HepG2 (cell line): ENCODE results near the gene KCND2. TPM values are rescaled to one million over a fixed set of nuclear protein-coding genes. Genes with fewer than 3 reads are reported as not detected.

ENCODE experiments used
- ATAC-seq: fragments of 200-7000 bp; cut with Tn5 transposase; 3 replicates; pipeline ENCODE4 v1.9.1; 2020; ENCODE audit warnings: mild to moderate bottlenecking, moderate library complexity
- BruUV-seq: library from RNA; stranded (reverse); fragments of 400-500 nt; replicated peaks from 2 replicates; lab custom pipeline; 2021; lab: Mats Ljungman, UMichigan
- CTCF ChIA-PET: fragments of 300-600 bp; formaldehyde crosslinking; extraction: SDS; loops from one replicate; lab custom pipeline; 2021; ENCODE audit warnings: low total read pairs, inconsistent platforms, low intra/inter-chr PET ratio; lab: Yijun Ruan, JAX
- POLR2A ChIA-PET: fragments of 350-600 bp; sonication (Branson Sonifier 250); formaldehyde crosslinking; loops from one replicate; lab custom pipeline; 2020; ENCODE audit warnings: antibody characterized with exemption, inconsistent platforms; lab: Yijun Ruan, JAX
- DNase-seq: peaks from one replicate; pipeline ENCODE4 v3.0.0-alpha.2; 2015; ENCODE audit warnings: low spot score
- FAIRE-seq: peaks from 3 replicates; lab custom pipeline; 2011; peaks lifted over from hg19 to GRCh38; lab: Jason Lieb, UNC
- H2AFZ ChIP-seq: one replicate; pipeline ENCODE4 v1.6.1; 2011; ENCODE audit warnings: low read length, inconsistent platforms
- H3K27ac ChIP-seq: fragments of 300-600 bp; 3 replicates; pipeline ENCODE4 v1.8.0; 2011; ENCODE audit warnings: mixed run types, mild to moderate bottlenecking, mixed read lengths, low read length, inconsistent platforms; ENCODE audit not compliant: insufficient read depth; ENCODE audit errors: extremely low read length
- H3K27me3 ChIP-seq, 2 experiments: fragments of 200-600 bp in 1 of 2; 2 replicates in 1 of 2; 3 replicates in 1 of 2; pipeline versions ENCODE4 v1.6.0 to v1.8.0; 2011; ENCODE audit warnings: low read length in 2 of 2, mild to moderate bottlenecking in 2 of 2, moderate library complexity in 2 of 2, inconsistent platforms in 1 of 2; ENCODE audit not compliant: insufficient read depth in 2 of 2, control insufficient read depth in 1 of 2
- H3K36me3 ChIP-seq, 2 experiments: fragments of 200-600 bp in 1 of 2; replicated peaks in 1 of 2; 2 replicates in 1 of 2; 3 replicates in 1 of 2; pipeline versions ENCODE4 v1.5.1 to v1.8.0; 2011; ENCODE audit warnings: low read length in 2 of 2, inconsistent platforms in 1 of 2; ENCODE audit not compliant: insufficient read depth in 2 of 2, control insufficient read depth in 1 of 2
- H3K4me1 ChIP-seq: 2 replicates; pipeline ENCODE4 v1.5.1; 2012; ENCODE audit warnings: low read length, inconsistent platforms; ENCODE audit not compliant: insufficient read depth
- H3K4me2 ChIP-seq: 2 replicates; pipeline ENCODE4 v1.6.0; 2011; ENCODE audit warnings: low read depth, low read length, inconsistent platforms
- H3K4me3 ChIP-seq, 3 experiments: fragments of 200-600 bp in 1 of 3; sonication (generic), shearing (Covaris generic) in 1 of 3; replicated peaks in 1 of 3; 2 replicates each; pipeline ENCODE4 v1.5.1; 2011 to 2016; ENCODE audit warnings: low read length in 3 of 3, inconsistent platforms in 2 of 3, low read depth in 2 of 3, mild to moderate bottlenecking in 2 of 3, control low read depth in 1 of 3, mixed read lengths in 1 of 3; ENCODE audit not compliant: insufficient read depth in 1 of 3
- H3K79me2 ChIP-seq: one replicate; pipeline ENCODE4 v1.6.1; 2011; ENCODE audit warnings: low read length, inconsistent platforms; ENCODE audit not compliant: insufficient read depth
- H3K9ac ChIP-seq: 2 replicates; pipeline ENCODE4 v1.6.0; 2011; ENCODE audit warnings: mild to moderate bottlenecking, low read depth, low read length, inconsistent platforms; ENCODE audit not compliant: insufficient read depth
- H3K9me3 ChIP-seq: 2 replicates; pipeline ENCODE4 v1.5.1; 2012; ENCODE audit warnings: mild to moderate bottlenecking, low read length
- H4K20me1 ChIP-seq: 2 replicates; pipeline ENCODE4 v1.6.0; 2011; ENCODE audit warnings: inconsistent platforms, mild to moderate bottlenecking, low read length, moderate library complexity; ENCODE audit not compliant: insufficient read depth
- CHD2 ChIP-seq: IDR thresholded peaks from 2 replicates; pipeline ENCODE4 v1.6.1; 2011; ENCODE audit warnings: low read depth, low read length, improper control_type of control experiment
- LRRFIP1 ChIP-seq: sonication (generic); formaldehyde crosslinking; conservative IDR thresholded peaks from 2 replicates; pipeline ENCODE4 v1.4.0; 2020; ENCODE audit warnings: missing genetic modification reagents
- RBM22 ChIP-seq: fragments of 200-400 bp; formaldehyde crosslinking; optimal IDR thresholded peaks from 2 replicates; pipeline ENCODE3; 2017; ENCODE audit warnings: mild to moderate bottlenecking, low read length, moderate library complexity
- ZNF253 ChIP-seq: sonication (generic); formaldehyde crosslinking; IDR thresholded peaks from 2 replicates; pipeline ENCODE4 v1.8.0; 2022; ENCODE audit warnings: mild to moderate bottlenecking, missing genetic modification reagents, borderline replicate concordance
- ZSCAN22 ChIP-seq: sonication (generic); formaldehyde crosslinking; IDR thresholded peaks from 2 replicates; pipeline ENCODE4 v1.4.0; 2020; ENCODE audit warnings: mild to moderate bottlenecking, missing genetic modification reagents
- WGBS: methylation state at CpG from one replicate; pipeline ENCODE4 v1.1.6; 2017; ENCODE audit warnings: low lambda C conversion rate; 5-methylcytosine and 5-hydroxymethylcytosine counted together
- in situ Hi-C: cut with HindIII; loops from 2 replicates; pipeline ENCODE4 v1.10.0; 2017; ENCODE audit warnings: low pct_unique_long_range_greater_than_20kb; ENCODE audit not compliant: extremely low pct_ligation_motif_present
- intact Hi-C: fragments of 100-400 bp; cut with micrococcal nuclease; formaldehyde crosslinking; loops from one replicate; pipeline ENCODE4 v1.10.0; 2022; ENCODE audit not compliant: unreplicated experiment
- polyA plus RNA-seq, 8 experiments: library from polyadenylated mRNA; depleted of rRNA in 3 of 8; stranded (reverse) in 7 of 8; unstranded in 1 of 8; fragments of >200 nt; fragmentation: Illumina TruSeq in 4 of 8; extraction: Trizol in 4 of 8; gene quantifications; 2 replicates each; pipeline versions ENCODE4 v1.2.1 to v1.2.3, GENCODE V29; 2011 to 2016; ENCODE audit warnings: low read depth in 4 of 8, missing spikeins in 1 of 8, mixed read lengths in 1 of 8; ENCODE audit not compliant: insufficient read depth in 1 of 8
- total RNA-seq, 5 experiments: library from RNA; depleted of rRNA; stranded (reverse); fragments of >200 nt; fragmentation: Illumina TruSeq; extraction: Trizol; gene quantifications; 2 replicates each; pipeline ENCODE4 v1.2.3, GENCODE V29; 2016; ENCODE audit warnings: low read depth in 1 of 5
- TF ChIP-seq, protein P1 (sequence below): sonication (generic); formaldehyde crosslinking; IDR thresholded peaks from 2 replicates; pipeline ENCODE4 v1.5.0; 2020; ENCODE audit warnings: mild to moderate bottlenecking, missing genetic modification reagents, borderline replicate concordance

The KCND2 gene
- total and polyA plus RNA-seq, 2 of the 13 experiments (the other 11 are each of a cell fraction or from before 2014, with no cell fraction given) = not detected

DNA sequence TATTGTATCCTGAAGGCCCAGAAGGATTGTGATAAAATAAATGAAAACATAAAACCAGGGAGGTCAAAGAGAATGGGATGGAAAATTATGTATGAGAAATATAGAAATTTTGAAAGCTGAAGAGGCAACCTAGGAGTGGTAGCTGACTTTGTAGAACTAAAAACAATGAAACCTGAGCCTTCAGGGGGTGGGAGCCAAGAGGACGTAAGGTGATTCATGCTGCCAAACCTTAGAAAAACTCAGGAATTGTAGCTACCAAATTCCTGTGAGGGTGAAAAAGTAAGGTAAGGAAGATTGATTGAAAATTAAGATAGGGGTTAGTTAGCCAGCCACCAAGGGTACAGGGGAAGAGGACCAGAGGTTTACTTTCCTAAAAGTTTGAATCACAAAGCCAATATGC, 213.2 kb downstream of the KCND2 start:
- H3K36me3 ChIP-seq = no peaks in the 10 kb centered on the region
- H3K9me3 ChIP-seq = no peaks in the 10 kb centered on the region
- CTCF ChIA-PET = no interaction called here
- in situ Hi-C loops = no loop called here
- ATAC-seq = no peak
- BruUV-seq = no TSS peak
- H3K9ac ChIP-seq = no peak overlapping the region
- H3K79me2 ChIP-seq = no peaks in the 10 kb centered on the region
- WGBS = 9% methylated on average over 1 of the region's 1 CpG
- no peaks in the 10 kb centered on the region for H3K4me1 ChIP-seq
- H3K27ac ChIP-seq = no peak overlapping the region
- POLR2A ChIA-PET = no interaction called here
- H3K4me2 ChIP-seq = no peak overlapping the region
- intact Hi-C loops = no loop called here
- H2AFZ ChIP-seq = no peak overlapping the region
- H3K4me3 ChIP-seq = no peak overlapping the region
- H4K20me1 ChIP-seq = no peaks in the 10 kb centered on the region
- FAIRE-seq = no peak
- DNase-seq = no peak
- TF ChIP-seq RBM22 = no peak
- TF ChIP-seq ZNF253 (CRISPR knock-in tag) = no peak
- TF ChIP-seq ZSCAN22 (CRISPR knock-in tag) = no peak
- no peak for TF ChIP-seq CHD2
- TF ChIP-seq, protein P1, sequence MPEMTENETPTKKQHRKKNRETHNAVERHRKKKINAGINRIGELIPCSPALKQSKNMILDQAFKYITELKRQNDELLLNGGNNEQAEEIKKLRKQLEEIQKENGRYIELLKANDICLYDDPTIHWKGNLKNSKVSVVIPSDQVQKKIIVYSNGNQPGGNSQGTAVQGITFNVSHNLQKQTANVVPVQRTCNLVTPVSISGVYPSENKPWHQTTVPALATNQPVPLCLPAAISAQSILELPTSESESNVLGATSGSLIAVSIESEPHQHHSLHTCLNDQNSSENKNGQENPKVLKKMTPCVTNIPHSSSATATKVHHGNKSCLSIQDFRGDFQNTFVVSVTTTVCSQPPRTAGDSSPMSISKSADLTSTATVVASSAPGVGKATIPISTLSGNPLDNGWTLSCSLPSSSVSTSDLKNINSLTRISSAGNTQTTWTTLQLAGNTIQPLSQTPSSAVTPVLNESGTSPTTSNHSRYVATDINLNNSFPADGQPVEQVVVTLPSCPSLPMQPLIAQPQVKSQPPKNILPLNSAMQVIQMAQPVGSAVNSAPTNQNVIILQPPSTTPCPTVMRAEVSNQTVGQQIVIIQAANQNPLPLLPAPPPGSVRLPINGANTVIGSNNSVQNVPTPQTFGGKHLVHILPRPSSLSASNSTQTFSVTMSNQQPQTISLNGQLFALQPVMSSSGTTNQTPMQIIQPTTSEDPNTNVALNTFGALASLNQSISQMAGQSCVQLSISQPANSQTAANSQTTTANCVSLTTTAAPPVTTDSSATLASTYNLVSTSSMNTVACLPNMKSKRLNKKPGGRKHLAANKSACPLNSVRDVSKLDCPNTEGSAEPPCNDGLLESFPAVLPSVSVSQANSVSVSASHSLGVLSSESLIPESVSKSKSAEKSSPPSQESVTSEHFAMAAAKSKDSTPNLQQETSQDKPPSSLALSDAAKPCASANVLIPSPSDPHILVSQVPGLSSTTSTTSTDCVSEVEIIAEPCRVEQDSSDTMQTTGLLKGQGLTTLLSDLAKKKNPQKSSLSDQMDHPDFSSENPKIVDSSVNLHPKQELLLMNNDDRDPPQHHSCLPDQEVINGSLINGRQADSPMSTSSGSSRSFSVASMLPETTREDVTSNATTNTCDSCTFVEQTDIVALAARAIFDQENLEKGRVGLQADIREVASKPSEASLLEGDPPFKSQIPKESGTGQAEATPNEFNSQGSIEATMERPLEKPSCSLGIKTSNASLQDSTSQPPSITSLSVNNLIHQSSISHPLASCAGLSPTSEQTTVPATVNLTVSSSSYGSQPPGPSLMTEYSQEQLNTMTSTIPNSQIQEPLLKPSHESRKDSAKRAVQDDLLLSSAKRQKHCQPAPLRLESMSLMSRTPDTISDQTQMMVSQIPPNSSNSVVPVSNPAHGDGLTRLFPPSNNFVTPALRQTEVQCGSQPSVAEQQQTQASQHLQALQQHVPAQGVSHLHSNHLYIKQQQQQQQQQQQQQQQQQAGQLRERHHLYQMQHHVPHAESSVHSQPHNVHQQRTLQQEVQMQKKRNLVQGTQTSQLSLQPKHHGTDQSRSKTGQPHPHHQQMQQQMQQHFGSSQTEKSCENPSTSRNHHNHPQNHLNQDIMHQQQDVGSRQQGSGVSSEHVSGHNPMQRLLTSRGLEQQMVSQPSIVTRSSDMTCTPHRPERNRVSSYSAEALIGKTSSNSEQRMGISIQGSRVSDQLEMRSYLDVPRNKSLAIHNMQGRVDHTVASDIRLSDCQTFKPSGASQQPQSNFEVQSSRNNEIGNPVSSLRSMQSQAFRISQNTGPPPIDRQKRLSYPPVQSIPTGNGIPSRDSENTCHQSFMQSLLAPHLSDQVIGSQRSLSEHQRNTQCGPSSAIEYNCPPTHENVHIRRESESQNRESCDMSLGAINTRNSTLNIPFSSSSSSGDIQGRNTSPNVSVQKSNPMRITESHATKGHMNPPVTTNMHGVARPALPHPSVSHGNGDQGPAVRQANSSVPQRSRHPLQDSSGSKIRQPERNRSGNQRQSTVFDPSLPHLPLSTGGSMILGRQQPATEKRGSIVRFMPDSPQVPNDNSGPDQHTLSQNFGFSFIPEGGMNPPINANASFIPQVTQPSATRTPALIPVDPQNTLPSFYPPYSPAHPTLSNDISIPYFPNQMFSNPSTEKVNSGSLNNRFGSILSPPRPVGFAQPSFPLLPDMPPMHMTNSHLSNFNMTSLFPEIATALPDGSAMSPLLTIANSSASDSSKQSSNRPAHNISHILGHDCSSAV = no peak
- TF ChIP-seq LRRFIP1 (CRISPR knock-in tag) = no peak
- no peaks in the 10 kb centered on the region for H3K27me3 ChIP-seq
